ENCODE results near the gene HOXC10.

HOXC10 gene

DNA sequence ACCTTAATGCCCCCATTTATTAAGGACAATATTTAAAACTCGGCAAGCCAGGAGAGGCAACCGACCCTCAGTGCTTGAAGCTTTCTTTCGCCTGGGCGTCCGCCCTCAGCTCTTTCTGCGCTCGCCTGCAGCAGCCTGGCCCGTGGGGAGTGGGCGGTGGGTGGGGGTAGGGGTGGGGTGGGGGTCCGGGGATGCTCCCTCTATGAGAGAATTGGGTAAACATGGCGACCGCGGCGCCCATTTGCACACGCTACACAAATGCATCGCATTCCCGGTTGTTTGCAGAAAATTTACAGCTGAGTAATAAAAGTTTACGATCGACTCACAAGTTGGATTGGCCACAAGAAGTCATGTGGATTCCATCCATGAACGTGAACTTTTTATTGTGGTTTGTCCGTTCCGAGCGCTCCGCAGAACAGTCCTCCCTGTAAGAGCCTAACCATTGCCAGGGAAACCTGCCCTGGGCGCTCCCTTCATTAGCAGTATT is 31.6 kb downstream of the HOXC10 start:
- no peak for DNase-seq (ENCODE audit: low read depth in 2 of 2)

DNA sequence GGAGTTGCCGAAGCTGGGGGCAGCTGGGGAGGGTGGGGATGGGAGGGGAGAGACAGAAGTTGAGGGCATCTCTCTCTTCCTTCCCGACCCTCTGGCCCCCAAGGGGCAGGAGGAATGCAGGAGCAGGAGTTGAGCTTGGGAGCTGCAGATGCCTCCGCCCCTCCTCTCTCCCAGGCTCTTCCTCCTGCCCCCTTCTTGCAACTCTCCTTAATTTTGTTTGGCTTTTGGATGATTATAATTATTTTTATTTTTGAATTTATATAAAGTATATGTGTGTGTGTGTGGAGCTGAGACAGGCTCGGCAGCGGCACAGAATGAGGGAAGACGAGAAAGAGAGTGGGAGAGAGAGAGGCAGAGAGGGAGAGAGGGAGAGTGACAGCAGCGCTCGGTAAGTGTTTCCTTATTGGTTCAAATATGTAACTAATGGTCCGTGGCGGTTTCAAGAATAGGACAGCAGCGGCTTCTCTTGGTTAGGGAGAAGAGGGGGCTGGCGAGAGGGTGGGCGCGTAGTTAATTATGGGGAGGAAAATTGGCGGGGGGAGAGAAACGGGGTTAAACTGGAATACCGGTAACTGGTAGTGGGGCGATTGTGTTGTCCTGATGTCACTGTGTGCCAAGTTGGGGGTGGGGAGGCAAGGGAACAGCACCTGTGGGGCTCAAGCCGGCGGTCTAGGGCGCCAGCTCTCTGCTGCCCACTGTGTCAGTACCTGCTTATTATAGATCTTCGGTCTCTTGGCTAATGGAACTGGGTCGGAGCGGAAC is 32.3 kb downstream of the HOXC10 start:
- no peak for DNase-seq (ENCODE audit: low read depth in 2 of 2)

DNA sequence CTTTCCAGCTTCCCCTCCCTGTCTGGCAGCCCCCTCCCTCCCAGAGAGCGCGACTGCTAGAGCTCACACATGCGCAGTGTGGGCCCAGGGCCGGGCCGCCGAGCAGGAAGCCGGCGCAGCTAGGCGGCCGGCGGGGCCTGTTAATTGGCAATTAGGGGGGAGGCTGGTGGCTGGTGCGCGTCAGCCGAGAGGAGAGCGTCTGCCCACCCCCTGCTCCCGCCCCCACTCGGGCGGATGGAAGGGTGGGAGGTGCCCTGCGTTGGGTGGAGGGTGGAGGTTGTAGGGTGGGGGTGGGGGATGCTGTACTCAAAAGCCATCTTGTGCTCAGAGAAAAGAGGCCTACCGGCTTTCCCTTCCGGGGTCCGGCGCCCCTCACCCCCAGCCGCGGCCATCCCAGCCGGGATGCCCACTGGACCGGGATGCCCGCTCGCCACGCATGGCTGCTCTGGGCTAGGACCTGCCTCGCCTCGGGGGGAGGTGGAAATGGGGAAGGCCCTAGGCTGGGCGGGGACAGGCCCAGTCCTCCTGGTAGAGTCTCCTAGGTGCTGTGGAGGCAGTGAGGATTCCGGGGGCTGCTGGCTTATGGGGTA is 33.0 kb downstream of the HOXC10 start:
- peak; percentile 49 to 56 for DNase-seq (ENCODE audit: low read depth in 2 of 2)

DNA sequence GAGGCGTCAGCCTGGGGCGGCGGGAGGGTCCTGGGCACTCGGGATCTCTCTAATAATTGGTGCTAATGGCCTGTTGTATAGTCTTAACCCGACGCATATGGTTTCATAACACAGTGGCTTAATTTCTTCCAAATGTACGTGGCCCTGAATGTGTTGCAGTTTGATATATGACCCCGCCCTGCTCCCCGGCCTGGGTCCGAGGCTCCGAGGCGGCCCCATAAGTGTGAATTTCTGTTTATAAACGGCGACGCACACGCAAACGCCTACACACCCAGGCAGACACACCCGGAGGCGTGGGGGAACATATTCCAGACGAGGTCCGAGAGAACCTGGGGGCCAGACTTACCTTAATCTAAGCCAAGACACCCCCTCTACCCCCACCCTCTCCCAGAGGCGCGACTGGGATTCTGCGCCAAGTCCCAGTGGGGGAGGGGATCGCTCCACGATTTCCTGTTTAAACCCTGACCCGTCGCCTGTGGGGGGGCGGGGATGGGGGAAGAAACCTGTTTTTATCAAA is 33.6 kb downstream of the HOXC10 start:
- DNase-seq (ENCODE audit: low read depth in 2 of 2), result no peak

DNA sequence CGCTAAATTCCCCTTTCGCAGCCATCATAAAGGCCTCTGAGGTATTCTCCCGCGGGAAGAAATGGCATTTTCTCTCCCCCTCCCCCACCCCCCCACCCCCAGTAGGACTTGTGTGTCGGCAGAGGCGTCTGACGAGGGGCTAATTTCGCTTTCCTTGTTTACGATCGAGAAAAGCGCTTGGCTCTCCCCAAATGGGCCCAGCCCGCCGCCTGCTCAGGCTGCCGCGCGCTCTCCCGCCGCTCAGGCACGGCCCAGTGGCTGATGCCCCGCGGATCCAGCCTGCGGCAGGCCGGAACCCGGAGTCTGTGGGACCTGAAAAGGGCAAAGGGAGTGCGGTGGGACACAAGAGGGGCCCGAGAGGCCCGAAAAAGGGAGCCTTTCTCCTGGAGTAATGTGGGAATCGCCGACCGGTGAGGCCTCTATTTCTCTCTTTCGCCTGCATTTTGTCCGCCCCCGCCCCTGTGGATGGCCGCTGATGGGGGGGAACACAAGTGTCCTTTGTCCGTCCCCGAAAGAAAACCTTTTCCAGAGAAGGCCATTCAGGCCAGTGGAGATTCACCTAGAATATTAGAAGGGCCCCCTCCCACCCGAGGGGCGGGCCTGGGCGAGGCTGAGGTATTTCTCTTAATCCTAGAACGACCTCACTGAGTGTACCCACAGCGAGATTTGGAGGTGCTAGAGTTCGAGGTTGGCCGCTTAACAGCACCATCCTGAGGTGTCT is 34.3 kb downstream of the HOXC10 start:
- no peak for DNase-seq (ENCODE audit: low read depth in 2 of 2)

DNA sequence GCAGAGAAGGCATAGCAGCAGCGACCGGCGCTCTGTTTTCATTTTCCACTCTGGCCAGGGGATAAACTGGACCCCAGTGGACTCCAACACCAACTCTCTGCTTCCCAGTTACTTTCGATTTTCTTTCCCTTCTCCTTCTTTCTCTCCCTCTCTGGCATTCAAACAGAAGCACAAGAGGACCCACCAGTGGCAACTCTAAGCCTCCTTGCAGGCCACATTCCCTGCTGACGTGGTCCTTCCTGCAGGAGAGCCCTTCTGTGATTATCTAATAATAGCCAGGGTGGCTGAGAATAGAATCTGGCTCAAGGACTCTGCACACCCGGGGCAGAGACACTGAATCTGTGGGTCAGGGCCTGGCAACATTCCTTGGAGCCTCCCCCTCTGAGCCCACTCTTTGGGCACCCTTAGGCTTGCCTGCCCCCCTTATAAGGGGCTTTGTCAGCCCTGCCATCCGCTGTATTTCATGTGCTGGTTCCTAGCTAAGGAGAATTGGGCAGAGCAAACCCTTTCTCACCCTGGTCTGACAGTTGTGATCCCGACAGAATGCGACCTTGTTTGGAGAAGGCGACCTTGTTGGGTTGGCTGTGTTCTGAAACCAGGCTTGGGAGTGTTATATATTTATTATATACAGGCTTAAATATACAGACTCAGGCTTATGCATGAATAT is 35.1 kb downstream of the HOXC10 start:
- no peak for DNase-seq (ENCODE audit: low read depth in 2 of 2)

DNA sequence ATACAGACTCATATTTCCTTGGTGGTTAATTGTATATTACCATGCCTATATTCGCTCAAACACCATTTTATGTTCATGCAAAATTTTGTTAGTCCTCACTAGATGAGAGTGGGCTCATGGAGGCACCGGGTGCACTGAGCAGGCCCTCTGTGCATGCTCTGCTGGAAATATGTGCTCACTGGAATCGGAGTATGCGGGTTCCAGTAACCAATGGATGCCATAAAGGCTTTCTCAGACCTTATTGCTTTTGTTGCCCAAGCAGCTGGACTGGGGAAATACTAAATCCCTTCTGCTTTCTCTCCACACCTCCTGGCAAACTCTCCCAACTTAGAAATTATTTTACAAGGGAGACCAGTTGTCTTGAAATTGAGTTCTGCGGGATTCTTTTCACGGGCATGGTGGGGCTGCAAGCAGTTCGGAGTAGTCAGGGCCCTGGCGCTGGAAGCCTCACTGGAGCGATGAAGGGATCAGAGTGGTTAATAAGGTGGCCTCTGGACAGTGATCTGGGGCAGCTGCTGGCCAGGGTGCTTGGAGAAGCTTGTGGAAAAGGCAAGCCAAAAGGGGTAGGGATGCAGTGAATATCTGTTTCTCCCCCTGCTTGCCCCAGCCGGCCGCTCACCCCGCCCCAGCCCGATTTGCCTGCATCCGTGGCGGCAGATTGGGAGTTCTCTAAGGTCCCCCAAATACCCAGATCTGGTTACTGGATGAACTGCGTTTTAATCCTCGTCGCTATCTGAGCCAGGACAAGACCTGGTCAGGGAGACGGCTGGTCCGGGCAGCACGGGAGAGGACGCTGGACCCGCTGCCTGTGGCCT is 35.9 kb downstream of the HOXC10 start:
- DNase-seq (ENCODE audit: low read depth in 2 of 2), result no peak

DNA sequence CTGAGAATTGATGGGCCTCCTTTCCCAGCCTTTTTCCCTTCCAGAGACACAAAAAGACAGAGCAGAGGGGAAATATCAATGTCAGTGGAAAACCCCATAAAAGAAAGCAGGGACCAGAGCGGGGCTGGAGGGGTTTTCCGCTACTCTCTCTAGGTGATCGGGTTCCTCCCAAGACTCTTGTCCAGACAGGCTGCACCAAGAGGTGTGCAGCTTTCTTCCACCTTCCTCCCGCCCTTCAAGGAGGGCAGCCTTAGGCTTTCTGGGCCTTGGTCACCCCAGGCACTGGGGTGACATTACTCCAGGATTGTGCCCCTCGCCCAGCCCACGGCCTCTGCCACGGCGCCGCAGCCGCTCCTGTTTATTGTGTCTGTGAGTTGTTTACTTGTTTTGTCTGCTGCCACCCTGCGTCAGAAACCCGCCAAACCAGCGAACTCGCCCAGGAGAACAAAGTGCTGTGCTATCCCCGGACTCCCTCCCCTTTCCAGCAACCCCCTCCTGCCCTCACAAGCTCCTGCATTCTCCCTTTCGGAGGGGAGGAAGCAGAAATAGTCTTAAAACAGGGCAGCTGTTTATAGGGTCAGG is 36.6 kb downstream of the HOXC10 start:
- DNase-seq (ENCODE audit: low read depth in 2 of 2), result no peak

DNA sequence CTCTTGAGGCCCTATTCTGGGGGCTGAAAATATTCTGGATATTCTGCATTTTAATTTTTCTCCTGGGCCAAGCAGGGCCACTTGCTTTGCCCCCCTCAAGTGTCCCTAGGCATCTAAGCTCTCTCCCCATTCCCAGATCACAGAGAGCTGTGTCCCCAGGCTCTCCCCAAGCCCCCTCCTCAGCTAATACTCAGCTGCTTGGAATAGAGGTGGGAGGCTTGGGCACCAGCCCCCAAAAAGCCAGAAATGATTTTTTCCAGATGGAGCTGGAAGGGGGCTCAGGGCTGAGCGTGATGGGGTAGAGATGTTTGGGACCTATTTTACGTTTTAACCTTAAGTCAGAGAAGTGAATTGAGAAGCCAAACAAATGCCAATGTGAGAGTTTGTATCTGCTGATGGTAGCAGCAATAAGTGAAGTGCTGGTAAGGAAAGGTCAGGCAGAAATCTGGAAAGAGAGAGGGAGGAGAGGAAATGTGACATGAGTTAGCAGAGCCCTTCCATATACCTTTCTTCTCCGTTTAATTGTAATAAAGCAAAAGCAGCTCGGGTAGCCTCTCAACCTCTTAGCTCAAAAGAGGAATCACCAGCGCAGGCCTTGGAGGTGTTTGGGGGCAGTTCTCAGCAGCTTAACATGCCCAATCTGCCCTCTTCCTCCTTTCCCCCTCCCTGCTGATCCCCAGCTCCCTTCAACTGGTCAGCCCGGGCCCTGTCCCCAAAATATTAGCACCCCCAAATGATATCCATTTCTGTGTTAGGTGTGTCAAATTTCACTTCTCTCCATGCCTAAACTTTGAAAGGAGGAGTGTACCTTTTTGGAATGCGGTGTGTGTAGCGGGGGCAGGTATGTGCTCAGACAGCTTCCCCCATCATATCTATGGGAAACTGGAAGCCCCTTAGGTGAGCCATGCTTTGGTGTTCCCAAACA is 38.3 kb downstream of the HOXC10 start:
- no peak for DNase-seq (ENCODE audit: low read depth in 2 of 2)

DNA sequence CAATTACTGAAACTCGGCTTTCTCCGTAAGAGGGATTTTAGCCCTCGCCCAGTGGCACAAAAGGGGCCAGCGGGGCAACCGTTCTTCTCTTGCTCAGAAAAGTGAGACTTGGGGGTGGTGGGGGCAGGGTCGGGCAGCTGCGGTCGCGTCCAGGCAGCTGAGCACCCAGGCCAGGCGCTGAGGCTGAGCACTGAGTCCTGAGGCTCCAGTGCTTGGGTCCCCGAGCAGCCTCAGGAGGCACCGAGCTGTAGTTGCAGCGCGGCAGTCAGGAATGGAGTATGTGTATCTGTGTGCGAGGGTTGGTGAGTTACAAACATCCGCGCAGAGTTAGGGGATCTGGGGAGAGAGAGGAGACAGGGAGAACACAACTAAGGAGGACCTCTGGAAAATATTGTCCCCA is 39.2 kb downstream of the HOXC10 start:
- DNase-seq (ENCODE audit: low read depth in 2 of 2), result no peak

DNA sequence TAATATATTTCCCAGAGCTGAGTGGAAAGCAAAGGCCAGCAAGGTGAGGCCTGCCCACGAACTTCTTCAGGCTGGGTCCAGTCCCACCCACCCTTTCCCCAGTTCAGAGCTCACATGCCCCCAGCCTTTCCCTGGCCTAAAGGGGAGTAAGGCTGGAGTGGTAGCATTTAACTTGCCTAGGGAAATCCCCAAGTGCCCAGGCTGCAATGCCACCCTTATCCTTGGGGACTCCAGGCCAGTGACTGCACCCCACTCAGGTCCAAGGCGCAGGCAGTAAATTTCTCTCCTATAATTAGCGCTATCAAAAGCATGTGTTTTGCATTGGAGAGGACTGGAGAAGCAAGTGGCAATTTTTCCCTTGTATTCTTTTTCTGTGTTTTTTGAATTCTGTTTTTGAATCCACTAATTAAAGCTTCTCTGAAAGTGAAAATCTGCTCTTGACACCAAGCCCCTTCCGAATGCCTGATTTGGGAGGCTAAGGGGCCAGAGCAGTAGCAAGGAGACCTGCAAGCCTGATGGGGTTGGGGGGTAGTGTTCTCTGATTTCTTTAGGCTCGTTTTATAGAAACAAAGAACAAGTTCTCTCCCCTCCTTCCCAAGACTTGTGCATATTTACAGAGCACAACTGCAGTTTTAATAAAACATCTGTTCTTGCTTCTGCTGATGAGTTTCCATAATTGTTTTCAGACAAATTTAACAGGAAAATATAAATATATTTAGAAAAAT is 39.8 kb downstream of the HOXC10 start:
- no peak for DNase-seq (ENCODE audit: low read depth in 2 of 2)

DNA sequence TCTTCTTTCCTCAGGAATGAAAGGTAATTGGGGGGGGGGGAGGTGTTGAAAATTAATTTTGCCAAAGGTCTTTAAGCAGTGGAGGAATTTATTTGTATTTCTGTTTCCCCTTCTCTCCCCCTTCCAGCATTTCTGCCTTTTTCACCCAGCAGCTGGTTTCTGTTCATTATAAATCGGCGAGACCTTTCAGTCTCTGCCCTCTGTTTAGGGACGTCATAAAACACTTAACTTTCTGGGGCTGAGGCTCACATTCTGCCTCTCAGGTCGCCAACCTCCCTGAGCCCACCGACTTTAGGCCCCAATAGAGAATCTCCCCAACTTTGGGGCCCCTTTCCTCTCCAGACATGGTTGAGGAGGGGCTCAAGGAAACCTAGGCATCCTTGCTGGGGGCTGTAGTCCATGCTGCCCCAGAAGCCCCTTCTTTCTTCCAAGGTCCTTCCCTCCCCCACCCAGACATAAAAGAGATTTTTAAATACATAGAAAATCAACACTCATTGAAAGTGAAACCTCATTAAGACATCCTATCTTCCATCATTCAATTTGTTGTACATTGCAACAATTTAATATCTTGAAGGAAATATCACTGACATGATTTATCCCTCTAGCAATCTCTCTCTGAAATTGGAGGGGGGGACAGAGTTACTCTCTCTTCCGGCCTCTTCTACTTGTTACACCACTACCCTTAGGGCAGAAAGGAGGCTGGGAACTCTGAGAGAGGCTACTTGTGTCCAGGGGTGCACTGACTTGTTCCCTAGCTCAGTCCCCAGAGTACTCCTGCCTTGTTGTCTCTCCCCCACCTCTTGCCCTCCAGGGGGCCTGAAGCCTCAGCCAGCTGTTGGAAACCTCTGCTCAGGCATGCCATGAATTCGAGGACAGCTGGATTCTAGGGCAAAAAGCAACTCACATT is 40.8 kb downstream of the HOXC10 start:
- no peak for DNase-seq (ENCODE audit: low read depth in 2 of 2)

DNA sequence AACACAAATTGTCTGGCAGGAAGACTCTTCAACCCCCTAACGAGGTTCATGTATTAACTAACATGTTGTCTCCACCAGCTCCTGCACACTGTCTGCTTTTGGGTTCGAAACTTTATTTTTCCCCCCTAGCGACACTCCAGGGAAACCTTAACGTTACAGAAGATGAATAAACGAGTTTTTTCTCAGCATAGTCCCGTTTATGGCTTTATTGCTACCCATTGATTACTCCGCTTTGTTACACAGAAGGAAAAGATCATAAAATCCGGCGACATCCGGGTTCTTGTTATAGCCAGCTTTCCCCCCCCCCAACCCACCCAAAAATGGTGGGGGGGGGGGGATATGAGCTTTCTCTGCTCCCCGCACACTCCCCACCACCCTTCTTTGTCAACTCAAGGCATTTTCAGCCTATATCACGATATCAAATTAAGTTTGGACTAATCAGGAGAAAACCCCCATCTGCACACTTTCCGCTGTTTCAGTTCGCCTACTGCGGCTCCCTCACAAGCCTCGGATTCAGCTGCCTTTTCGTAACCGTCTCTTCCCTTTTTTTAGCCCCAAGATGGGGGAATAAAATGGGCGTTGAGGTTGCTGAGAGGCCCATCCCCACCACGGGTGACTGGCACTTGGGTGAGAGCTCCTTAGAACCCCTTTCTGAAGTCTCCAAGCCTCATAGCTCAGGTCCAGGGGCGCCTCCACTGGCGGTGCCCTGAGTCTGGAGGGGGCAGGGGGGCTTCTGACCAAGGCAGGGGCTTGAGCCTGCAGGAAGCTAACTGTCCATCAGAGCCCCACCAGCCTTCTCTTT is 41.9 kb downstream of the HOXC10 start:
- DNase-seq (ENCODE audit: low read depth in 2 of 2), result no peak

DNA sequence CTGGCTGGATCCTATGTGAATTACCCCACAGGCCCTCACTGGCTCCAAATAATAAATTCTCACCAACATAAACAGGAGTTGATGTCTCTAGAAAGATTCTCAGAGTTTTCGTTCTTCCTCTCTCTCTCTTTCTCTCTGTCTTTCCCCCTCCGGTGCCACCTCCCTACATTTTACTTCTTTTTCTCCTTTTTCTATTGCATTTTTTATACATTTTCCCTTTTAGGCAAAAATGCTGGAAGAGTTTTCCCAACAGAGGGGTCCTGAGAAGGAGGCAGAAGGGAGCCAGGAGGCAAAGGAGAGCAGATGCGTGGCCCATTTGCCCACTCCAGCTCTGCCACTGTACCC is 42.5 kb downstream of the HOXC10 start:
- DNase-seq (ENCODE audit: low read depth in 2 of 2), result no peak

DNA sequence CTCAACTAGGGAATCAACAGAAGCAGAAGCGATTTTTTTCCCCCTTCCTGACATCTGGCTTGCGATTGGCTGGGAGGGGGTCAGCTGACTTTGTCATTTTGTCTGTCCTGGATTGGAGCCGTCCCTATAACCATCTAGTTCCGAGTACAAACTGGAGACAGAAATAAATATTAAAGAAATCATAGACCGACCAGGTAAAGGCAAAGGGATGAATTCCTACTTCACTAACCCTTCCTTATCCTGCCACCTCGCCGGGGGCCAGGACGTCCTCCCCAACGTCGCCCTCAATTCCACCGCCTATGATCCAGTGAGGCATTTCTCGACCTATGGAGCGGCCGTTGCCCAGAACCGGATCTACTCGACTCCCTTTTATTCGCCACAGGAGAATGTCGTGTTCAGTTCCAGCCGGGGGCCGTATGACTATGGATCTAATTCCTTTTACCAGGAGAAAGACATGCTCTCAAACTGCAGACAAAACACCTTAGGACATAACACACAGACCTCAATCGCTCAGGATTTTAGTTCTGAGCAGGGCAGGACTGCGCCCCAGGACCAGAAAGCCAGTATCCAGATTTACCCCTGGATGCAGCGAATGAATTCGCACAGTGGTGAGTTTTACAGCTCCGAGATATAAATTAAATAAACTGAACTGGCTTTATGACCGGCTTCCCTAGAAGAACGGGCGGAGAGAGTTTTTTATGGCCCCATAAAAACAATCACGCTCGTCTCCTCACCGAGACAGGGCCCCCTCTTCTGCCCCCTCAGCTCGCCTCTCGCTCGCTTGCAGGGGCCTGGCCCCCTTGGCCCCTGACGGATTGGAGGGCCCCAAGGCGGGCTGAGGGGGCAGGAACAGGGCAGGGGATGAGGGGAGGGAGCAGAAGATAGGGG is 43.6 kb downstream of the HOXC10 start, which contains the start of gene HOXC6:
Gene HOXC6 (plus strand): TSS at position 127 of the 888 bp plus-strand sequence. CDS start 82 bp downstream, at position 209.
- no peak for DNase-seq (ENCODE audit: low read depth in 2 of 2)

Measured in stimulated activated CD4-positive, alpha-beta T cell treated with anti-CD3 and anti-CD28 coated beads, Interleukin-12 subunit alpha, Interleukin-12 subunit beta, amount 100 ng/mL, for 24 hours (primary cell).